Fibroblast of pulmonary artery (primary cell): ENCODE results near the gene ITIH3.

Source experiments
- DNase-seq: peaks from one replicate; pipeline ENCODE4 v3.0.0-alpha.2; 2010; ENCODE audit warnings: low read depth
- H3K4me3 ChIP-seq: replicated peaks from 2 replicates; pipeline ENCODE4 v1.5.1; 2011; ENCODE audit warnings: low read depth, mild to moderate bottlenecking, control low read depth, low read length, moderate library complexity
- CTCF ChIP-seq: IDR thresholded peaks from 2 replicates; pipeline ENCODE4 v1.5.1; 2011; ENCODE audit warnings: mild to moderate bottlenecking, control low read depth, low read length, inconsistent platforms; ENCODE audit errors: missing control alignments

ITIH3 gene

DNA sequence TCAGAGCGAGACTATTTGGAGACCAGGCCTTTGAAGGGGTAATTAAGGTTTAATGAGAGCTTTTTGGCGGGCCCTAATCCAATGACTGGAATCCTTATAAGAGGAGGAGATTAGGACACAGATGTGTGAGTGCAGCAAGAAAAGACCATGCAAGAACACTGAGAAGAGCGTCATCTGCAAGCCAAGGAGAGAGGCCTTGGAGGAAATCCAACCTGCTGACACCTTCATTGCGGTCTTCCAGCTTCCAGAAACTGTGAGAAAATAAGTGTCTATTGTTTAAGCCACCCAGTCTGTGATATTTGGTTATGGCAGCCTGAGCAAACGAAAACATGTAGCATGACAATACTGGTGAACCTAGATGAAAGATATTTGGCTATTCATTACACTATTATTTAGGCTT is 63.3 kb downstream of the ITIH3 start:
- no peak overlapping the region for H3K4me3 ChIP-seq
- no peak for DNase-seq
- no peak for TF ChIP-seq CTCF
